Mesenchymal stem cell (in vitro differentiated cells and primary cell): Measurements from ENCODE around the gene GEMIN7.

Experiments
- DNase-seq: peaks from one replicate; pipeline ENCODE4 v3.0.0-alpha.2; 2013
- H2AFZ ChIP-seq: one replicate; pipeline ENCODE4 v1.6.1; 2013; ENCODE audit warnings: low read depth, mild to moderate bottlenecking, control low read depth, inconsistent platforms, low read length, moderate library complexity
- H2AK5ac ChIP-seq: 2 replicates; pipeline ENCODE4 v1.6.1; 2013; ENCODE audit warnings: low read length, moderate library complexity, mild to moderate bottlenecking, inconsistent platforms; ENCODE audit not compliant: severe bottlenecking
- H2BK120ac ChIP-seq: one replicate; pipeline ENCODE4 v1.6.1; 2013; ENCODE audit warnings: low read depth, mild to moderate bottlenecking, inconsistent platforms, low read length, moderate library complexity
- H2BK12ac ChIP-seq, 2 experiments: one replicate each; pipeline ENCODE4 v1.6.1; 2013; ENCODE audit warnings: inconsistent platforms in 2 of 2, low read length in 2 of 2, mild to moderate bottlenecking in 2 of 2, moderate library complexity in 2 of 2, control low read depth in 1 of 2
- H2BK15ac ChIP-seq: one replicate; pipeline ENCODE4 v1.6.1; 2013; ENCODE audit warnings: mild to moderate bottlenecking, low read depth, inconsistent platforms; ENCODE audit not compliant: poor library complexity, severe bottlenecking
- H2BK5ac ChIP-seq: 2 replicates; pipeline ENCODE4 v1.6.1; 2013; ENCODE audit warnings: low read depth, mild to moderate bottlenecking, low read length, control low read depth, inconsistent platforms; ENCODE audit not compliant: poor library complexity, severe bottlenecking
- H3K14ac ChIP-seq, 2 experiments: one replicate each; pipeline ENCODE4 v1.6.1; 2013; ENCODE audit warnings: inconsistent platforms in 2 of 2, low read length in 2 of 2, control low read depth in 1 of 2, mild to moderate bottlenecking in 1 of 2, moderate library complexity in 1 of 2
- H3K18ac ChIP-seq, 2 experiments: one replicate each; pipeline ENCODE4 v1.6.1; 2013; ENCODE audit warnings: inconsistent platforms in 2 of 2, low read length in 2 of 2, control low read depth in 1 of 2, low read depth in 1 of 2, mild to moderate bottlenecking in 1 of 2
- H3K23ac ChIP-seq, 2 experiments: one replicate each; pipeline ENCODE4 v1.6.1; 2013; ENCODE audit warnings: inconsistent platforms in 2 of 2, low read length in 2 of 2, mild to moderate bottlenecking in 2 of 2, moderate library complexity in 2 of 2, control low read depth in 1 of 2
- H3K27ac ChIP-seq: 2 replicates; pipeline ENCODE4 v1.5.1; 2013; ENCODE audit warnings: mild to moderate bottlenecking, moderate library complexity, low read length, control low read depth, inconsistent platforms; ENCODE audit not compliant: poor library complexity, severe bottlenecking
- H3K27me3 ChIP-seq, 2 experiments: 2 replicates each; pipeline versions ENCODE4 v1.6.1 to v1.7.0; 2013; ENCODE audit warnings: low read length in 2 of 2, mild to moderate bottlenecking in 2 of 2, moderate library complexity in 2 of 2, control low read depth in 1 of 2, inconsistent platforms in 1 of 2; ENCODE audit not compliant: control insufficient read depth in 1 of 2, insufficient read depth in 1 of 2
- H3K36me3 ChIP-seq, 2 experiments: 2 replicates each; pipeline versions ENCODE4 v1.6.1 to v1.7.0; 2013; ENCODE audit warnings: low read length in 2 of 2, control low read depth in 1 of 2, inconsistent platforms in 1 of 2, low read depth in 1 of 2, mild to moderate bottlenecking in 1 of 2; ENCODE audit not compliant: insufficient read depth in 2 of 2, control insufficient read depth in 1 of 2
- H3K4ac ChIP-seq, 2 experiments: one replicate each; pipeline ENCODE4 v1.6.1; 2013; ENCODE audit warnings: inconsistent platforms in 2 of 2, low read length in 2 of 2, mild to moderate bottlenecking in 2 of 2, moderate library complexity in 2 of 2, control low read depth in 1 of 2, low read depth in 1 of 2
- H3K4me1 ChIP-seq: 2 replicates; pipeline ENCODE4 v1.6.1; 2013; ENCODE audit warnings: low read depth, low read length, control low read depth; ENCODE audit not compliant: control insufficient read depth, insufficient read depth
- H3K4me2 ChIP-seq: 2 replicates; pipeline ENCODE4 v1.6.1; 2013; ENCODE audit warnings: low read length, mild to moderate bottlenecking, inconsistent platforms; ENCODE audit not compliant: poor library complexity, severe bottlenecking
- H3K4me3 ChIP-seq, 2 experiments: 2 replicates each; pipeline versions ENCODE4 v1.5.1 to v1.7.0; 2013; ENCODE audit warnings: low read length in 2 of 2, mild to moderate bottlenecking in 2 of 2, control low read depth in 1 of 2, low read depth in 1 of 2; ENCODE audit not compliant: insufficient read depth in 1 of 2
- H3K79me1 ChIP-seq: replicated peaks from 2 replicates; pipeline ENCODE4 v1.6.1; 2013; ENCODE audit warnings: mild to moderate bottlenecking, control low read depth, low read length, inconsistent platforms; ENCODE audit not compliant: poor library complexity, severe bottlenecking
- H3K9ac ChIP-seq: 2 replicates; pipeline ENCODE4 v1.7.0; 2013; ENCODE audit warnings: mild to moderate bottlenecking, low read length, moderate library complexity
- H3K9me3 ChIP-seq: 2 replicates; pipeline ENCODE4 v1.7.0; 2013; ENCODE audit warnings: mild to moderate bottlenecking, low read length; ENCODE audit not compliant: control insufficient read depth
- H4K8ac ChIP-seq: one replicate; pipeline ENCODE4 v1.6.1; 2013; ENCODE audit warnings: inconsistent platforms, mild to moderate bottlenecking, low read length, moderate library complexity
- H4K91ac ChIP-seq: one replicate; pipeline ENCODE4 v1.6.1; 2013; ENCODE audit warnings: mild to moderate bottlenecking, low read length, inconsistent platforms
- WGBS: methylation state at CpG from one replicate; pipeline ENCODE4 v1.1.7; 2013; ENCODE audit warnings: mixed read lengths; 5-methylcytosine and 5-hydroxymethylcytosine counted together

Gene GEMIN7

DNA sequence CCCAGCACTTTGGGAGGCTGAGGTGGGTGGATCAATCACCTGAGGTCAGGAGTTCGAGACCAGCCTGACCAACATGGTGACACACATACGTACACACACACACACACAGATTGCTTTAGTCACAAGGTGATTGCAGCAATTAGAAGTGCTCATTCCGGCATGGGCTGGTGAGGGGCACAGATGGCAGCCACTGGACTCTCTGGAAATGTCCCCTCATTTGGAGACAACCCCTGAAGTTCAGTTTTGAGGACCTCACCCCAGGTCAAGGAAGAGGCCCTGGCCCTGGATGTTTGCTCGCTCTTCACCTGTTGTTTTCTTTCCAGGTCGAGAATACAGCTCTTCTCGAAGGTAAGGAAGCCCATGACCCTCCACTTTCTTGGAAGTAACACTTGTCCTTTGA is 8.8 kb upstream of the GEMIN7 start:
- no peak overlapping the region for H3K4me2 ChIP-seq

DNA sequence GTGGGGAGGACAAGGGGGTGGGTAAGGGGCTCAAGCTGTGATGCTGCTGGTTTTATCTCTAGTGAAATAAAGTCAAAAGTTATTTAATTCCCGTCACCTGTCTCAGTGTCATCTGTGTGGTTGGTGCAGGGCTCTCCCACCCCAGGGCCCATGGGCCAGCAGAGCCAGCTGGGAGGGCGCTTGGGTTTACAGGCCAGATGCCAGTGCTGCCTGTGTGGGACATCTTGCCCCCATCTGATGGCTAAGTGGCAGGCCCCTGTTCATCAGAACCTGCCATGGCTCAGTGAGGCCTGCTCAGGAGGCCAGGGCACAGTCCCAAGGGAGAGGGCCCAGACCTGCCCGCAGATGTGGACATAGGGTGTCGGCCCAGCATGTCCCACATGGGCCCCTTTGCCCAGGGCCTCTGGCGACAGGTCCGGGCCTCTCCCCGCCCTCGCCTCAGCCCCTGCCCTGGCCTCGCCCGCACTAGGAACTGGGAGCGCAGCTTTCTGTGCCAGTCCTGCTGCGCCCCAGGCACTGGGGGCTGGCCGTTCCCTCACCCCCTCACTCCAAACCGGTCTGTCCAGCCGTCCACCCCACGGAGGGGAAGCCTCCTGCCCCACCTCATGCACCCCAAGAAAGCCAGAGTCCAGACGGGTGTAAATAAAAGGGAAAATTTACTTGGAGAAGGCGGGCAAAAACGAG is 8.1 kb upstream of the GEMIN7 start:
- no peak overlapping the region for H2BK120ac ChIP-seq
- no peak overlapping the region for H2AFZ ChIP-seq
- H4K91ac ChIP-seq: peak overlapping the region; percentile 23
- H3K27ac ChIP-seq: no peak overlapping the region
- H3K27me3 ChIP-seq: no peaks in the 10 kb centered on the region
- no peaks in the 10 kb centered on the region for H3K9me3 ChIP-seq
- no peak overlapping the region for H3K4me3 ChIP-seq
- H3K79me1 ChIP-seq: peaks cover 24% of the 10 kb centered on the region
- H3K18ac ChIP-seq: no peak overlapping the region
- no peak overlapping the region for H2BK15ac ChIP-seq
- H2BK5ac ChIP-seq: no peak overlapping the region
- no peak overlapping the region for H3K23ac ChIP-seq
- H4K8ac ChIP-seq: no peak overlapping the region
- no peak overlapping the region for H3K14ac ChIP-seq
- H3K4me1 ChIP-seq: peaks cover 10% of the 10 kb centered on the region
- H3K36me3 ChIP-seq: peaks cover 52 to 68% of the 10 kb centered on the region in 2 experiments
- H3K4me2 ChIP-seq: no peak overlapping the region
- WGBS: 91% methylated on average over 11 of the region's 19 CpGs
- no peak overlapping the region for H2AK5ac ChIP-seq
- DNase-seq: no peak
- H3K9ac ChIP-seq: no peak overlapping the region
- no peak overlapping the region for H3K4ac ChIP-seq
- no peak overlapping the region for H2BK12ac ChIP-seq

More for the DNA sequence above, 8.8 kb upstream of the GEMIN7 start:
- H2AK5ac ChIP-seq: no peak overlapping the region
- no peak overlapping the region for H2AFZ ChIP-seq
- no peak overlapping the region for H2BK12ac ChIP-seq
- H3K4me1 ChIP-seq: peaks cover 3% of the 10 kb centered on the region
- H2BK15ac ChIP-seq: no peak overlapping the region
- no peak overlapping the region for H3K4ac ChIP-seq
- H3K4me3 ChIP-seq: no peak overlapping the region
- H2BK120ac ChIP-seq: no peak overlapping the region
- no peak overlapping the region for H4K91ac ChIP-seq
- WGBS: 92% methylated on average over 6 of the region's 6 CpGs
- no peak overlapping the region for H3K14ac ChIP-seq
- H3K23ac ChIP-seq: no peak overlapping the region
- H3K27ac ChIP-seq: no peak overlapping the region
- H3K27me3 ChIP-seq: no peaks in the 10 kb centered on the region
- H2BK5ac ChIP-seq: no peak overlapping the region
- H3K18ac ChIP-seq: no peak overlapping the region
- DNase-seq: no peak
- H3K9me3 ChIP-seq: no peaks in the 10 kb centered on the region
- H4K8ac ChIP-seq: no peak overlapping the region
- peaks cover 24% of the 10 kb centered on the region for H3K79me1 ChIP-seq
- H3K9ac ChIP-seq: no peak overlapping the region
- H3K36me3 ChIP-seq: peaks cover 59 to 76% of the 10 kb centered on the region in 2 experiments

DNA sequence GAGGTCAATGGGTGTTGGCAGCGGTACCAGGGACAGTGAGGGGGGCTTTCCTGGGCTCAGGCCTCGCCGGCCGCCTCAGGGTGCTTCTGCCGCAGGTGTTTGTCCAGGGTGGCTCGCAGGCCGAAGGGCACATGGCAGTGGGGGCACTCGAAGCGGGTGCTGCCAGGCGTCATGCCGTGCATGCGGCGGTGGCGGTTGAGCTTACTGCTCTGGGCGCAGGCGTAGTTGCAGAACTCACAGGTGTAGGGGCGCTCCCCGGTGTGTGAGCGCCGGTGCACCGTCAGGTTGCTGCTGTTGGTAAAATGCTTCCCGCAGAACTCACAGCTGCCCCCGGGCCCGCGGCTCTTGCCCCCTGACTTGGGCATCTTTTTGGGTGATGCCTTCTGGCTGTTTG is 7.5 kb upstream of the GEMIN7 start:
- Histone ChIP-seq H3K36me3 (peaks cover 51 to 64% of the 10 kb centered on the region in 2 experiments), H3K23ac (no peak overlapping the region), H3K27me3 (no peaks in the 10 kb centered on the region), H2BK15ac (no peak overlapping the region), H4K8ac (no peak overlapping the region), H2BK5ac (no peak overlapping the region), H3K9me3 (no peaks in the 10 kb centered on the region), H3K18ac (no peak overlapping the region), H3K79me1 (peaks cover 23% of the 10 kb centered on the region), H2AFZ (no peak overlapping the region), H3K27ac (no peak overlapping the region), H3K4ac (no peak overlapping the region), H2AK5ac (no peak overlapping the region), H3K4me3 (no peak overlapping the region), H3K14ac (no peak overlapping the region), H4K91ac (peak overlapping the region; percentile 25), H2BK12ac (no peak overlapping the region), H3K9ac (no peak overlapping the region), H2BK120ac (no peak overlapping the region), H3K4me1 (peaks cover 15% of the 10 kb centered on the region), H3K4me2 (no peak overlapping the region)
- no peak for DNase-seq
- 97% methylated on average over 25 of the region's 25 CpGs for WGBS

DNA sequence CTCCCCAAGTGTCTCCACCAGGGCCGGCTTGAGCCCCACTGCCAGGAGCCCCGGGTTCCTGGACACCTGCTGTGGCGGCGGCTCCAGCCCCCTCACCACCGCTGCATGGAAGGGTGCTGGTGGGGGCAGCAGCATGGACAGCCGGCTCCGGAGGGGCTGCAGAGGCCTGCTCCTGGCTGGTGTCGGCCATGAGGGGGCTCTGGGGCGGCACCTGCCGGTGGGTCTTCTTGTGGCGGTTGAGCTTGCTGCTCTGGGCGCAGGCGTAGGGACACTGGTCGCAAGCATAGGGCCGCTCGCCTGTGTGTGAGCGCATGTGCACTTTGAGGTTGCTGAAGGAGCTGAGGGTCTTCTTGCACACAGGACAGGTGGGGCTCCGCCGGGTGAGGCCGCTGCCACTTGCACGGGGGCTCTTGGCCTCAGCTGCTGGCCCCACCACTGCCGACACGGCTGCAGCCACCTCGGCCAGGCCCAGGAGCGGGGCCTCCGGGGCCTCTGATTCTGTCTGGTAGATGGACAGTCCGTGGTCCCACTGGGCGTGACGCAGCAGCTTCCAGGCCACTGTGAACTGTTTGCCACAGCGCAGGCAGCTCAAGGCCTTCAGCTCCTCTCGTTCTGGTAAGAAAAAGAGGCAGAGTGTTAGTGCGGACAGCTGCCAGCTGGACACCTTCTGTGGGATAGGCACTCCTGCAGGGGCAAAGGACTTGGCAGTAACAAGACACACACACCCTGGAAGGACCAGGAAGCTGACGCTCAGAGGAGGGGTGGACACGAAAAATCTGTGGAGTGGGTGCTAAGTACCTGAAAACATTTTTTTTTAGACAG is 6.9 kb upstream of the GEMIN7 start:
- Histone ChIP-seq H3K4me2 (no peak overlapping the region), H2BK5ac (no peak overlapping the region), H3K9me3 (no peaks in the 10 kb centered on the region), H3K36me3 (peaks cover 45 to 58% of the 10 kb centered on the region in 2 experiments), H3K9ac (no peak overlapping the region), H3K4ac (no peak overlapping the region), H3K4me3 (no peak overlapping the region), H3K79me1 (peaks cover 17% of the 10 kb centered on the region), H2BK120ac (no peak overlapping the region), H3K18ac (no peak overlapping the region), H2BK12ac (no peak overlapping the region), H2AK5ac (no peak overlapping the region), H3K27ac (no peak overlapping the region), H4K91ac (no peak overlapping the region), H2AFZ (no peak overlapping the region), H4K8ac (no peak overlapping the region), H3K14ac (no peak overlapping the region), H2BK15ac (no peak overlapping the region), H3K4me1 (peaks cover 17% of the 10 kb centered on the region), H3K27me3 (no peaks in the 10 kb centered on the region), H3K23ac (no peak overlapping the region)
- WGBS: 93% methylated on average over 34 of the region's 34 CpGs
- DNase-seq: no peak
